Breast epithelium (tissue), 4 donors: Measurements from ENCODE around the gene PSMB5. TPM values are rescaled to one million over a fixed set of nuclear protein-coding genes. Genes with fewer than 3 reads are reported as not detected.

Experiments
- DNase-seq, 2 donors: peaks; one replicate each; pipeline ENCODE4 v3.0.0-alpha.2; 2019; ENCODE audit warnings: low spot score in 2 of 2
- H3K27ac ChIP-seq, 2 donors: fragments of 200-600 bp; sonication (generic) in 1 of 2; one replicate each; pipeline ENCODE4 v1.5.1; 2016 to 2019; ENCODE audit warnings: mild to moderate bottlenecking in 1 of 2
- H3K27me3 ChIP-seq, 2 donors: fragments of 200-600 bp; sonication (generic) in 1 of 2; one replicate each; pipeline versions ENCODE4 v1.5.1 to v1.6.0; 2017 to 2019; ENCODE audit warnings: control low read depth in 1 of 2, mild to moderate bottlenecking in 1 of 2
- H3K36me3 ChIP-seq: fragments of 200-600 bp; one replicate; pipeline ENCODE4 v1.5.1; 2019
- H3K4me1 ChIP-seq, 2 donors: fragments of 200-600 bp; sonication (generic); one replicate each; pipeline ENCODE4 v1.5.1; 2016 to 2019; ENCODE audit warnings: control low read depth in 1 of 2
- H3K4me3 ChIP-seq, 3 donors: fragments of 200-600 bp; sonication (generic); 1 replicate in 2 of 3; 2 replicates in 1 of 3; pipeline ENCODE4 v1.5.1; 2016 to 2019; ENCODE audit warnings: mild to moderate bottlenecking in 3 of 3, moderate library complexity in 2 of 3
- H3K9me3 ChIP-seq, 2 donors: fragments of 200-600 bp; sonication (generic) in 1 of 2; one replicate each; pipeline ENCODE4 v1.5.1; 2016 to 2019; ENCODE audit warnings: control low read depth in 1 of 2
- POLR2A ChIP-seq: fragments of 450-650 bp; IDR thresholded peaks from one replicate; pipeline ENCODE4 v1.6.1; 2016; ENCODE audit warnings: antibody characterized with exemption, mild to moderate bottlenecking, moderate library complexity
- POLR2AphosphoS5 ChIP-seq, 3 donors: sonication (generic); formaldehyde crosslinking; IDR thresholded peaks; one replicate each; pipeline ENCODE4 v1.6.1; 2017; ENCODE audit warnings: antibody characterized with exemption in 3 of 3
- intact Hi-C: fragments of 100-400 bp; cut with DNase I; formaldehyde crosslinking; loops from one replicate; pipeline ENCODE4 v1.15.1; 2023; ENCODE audit warnings: low total_unique reads
- total RNA-seq, 3 donors: library from RNA; depleted of rRNA; stranded (reverse); fragments of >200 nt; gene quantifications; one replicate each; pipeline ENCODE4 v1.1.0, GENCODE V29; 2016
- TF ChIP-seq, protein P1 (sequence below), 3 donors: fragments of 450-650 bp; IDR thresholded peaks; one replicate each; pipeline ENCODE4 v1.5.1; 2016 to 2017; ENCODE audit warnings: antibody characterized with exemption in 3 of 3, mild to moderate bottlenecking in 3 of 3, moderate library complexity in 3 of 3

Gene PSMB5
- total RNA-seq, 3 donors from 2014 or later = 120 to 144 (median 129) TPM

- no peaks in the 10 kb centered on the region for H3K27me3 ChIP-seq
- H3K9me3 ChIP-seq = no peaks in the 10 kb centered on the region
- no peak for DNase-seq
- no peak overlapping the region for H3K4me3 ChIP-seq
- no peaks in the 10 kb centered on the region for H3K36me3 ChIP-seq
- no peak overlapping the region for H3K27ac ChIP-seq
- TF ChIP-seq POLR2A = no peak
- intact Hi-C loops = no loop called here
- no peaks in the 10 kb centered on the region for H3K4me1 ChIP-seq
These were observed 10.1 kb downstream of the PSMB5 start for GRCh38 chr14:23024612-23025075.

DNA sequence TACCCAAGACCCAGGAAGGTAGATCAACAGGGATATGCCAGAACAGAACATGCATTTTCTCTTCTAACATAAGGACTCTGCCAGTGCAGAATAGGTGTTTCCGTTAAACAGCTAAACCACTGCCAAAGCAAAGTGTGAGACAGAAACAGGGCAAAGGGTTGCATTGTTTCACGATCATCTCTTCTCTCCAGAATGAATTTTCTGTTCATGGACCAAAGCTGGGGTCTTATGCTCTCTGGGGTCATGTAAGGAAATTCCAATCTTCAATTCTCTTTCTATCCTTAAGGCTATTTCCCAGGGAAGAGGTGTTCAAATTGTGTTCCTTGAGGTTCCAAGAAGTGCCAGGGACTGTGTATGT, 10.9 kb downstream of the PSMB5 start:
- no peak overlapping the region for H3K4me3 ChIP-seq
- no peaks in the 10 kb centered on the region for H3K4me1 ChIP-seq
- TF ChIP-seq POLR2AphosphoS5 (IDR thresholded peaks at IDR 0.05) (no peak), POLR2A (no peak)
- TF ChIP-seq, protein P1, sequence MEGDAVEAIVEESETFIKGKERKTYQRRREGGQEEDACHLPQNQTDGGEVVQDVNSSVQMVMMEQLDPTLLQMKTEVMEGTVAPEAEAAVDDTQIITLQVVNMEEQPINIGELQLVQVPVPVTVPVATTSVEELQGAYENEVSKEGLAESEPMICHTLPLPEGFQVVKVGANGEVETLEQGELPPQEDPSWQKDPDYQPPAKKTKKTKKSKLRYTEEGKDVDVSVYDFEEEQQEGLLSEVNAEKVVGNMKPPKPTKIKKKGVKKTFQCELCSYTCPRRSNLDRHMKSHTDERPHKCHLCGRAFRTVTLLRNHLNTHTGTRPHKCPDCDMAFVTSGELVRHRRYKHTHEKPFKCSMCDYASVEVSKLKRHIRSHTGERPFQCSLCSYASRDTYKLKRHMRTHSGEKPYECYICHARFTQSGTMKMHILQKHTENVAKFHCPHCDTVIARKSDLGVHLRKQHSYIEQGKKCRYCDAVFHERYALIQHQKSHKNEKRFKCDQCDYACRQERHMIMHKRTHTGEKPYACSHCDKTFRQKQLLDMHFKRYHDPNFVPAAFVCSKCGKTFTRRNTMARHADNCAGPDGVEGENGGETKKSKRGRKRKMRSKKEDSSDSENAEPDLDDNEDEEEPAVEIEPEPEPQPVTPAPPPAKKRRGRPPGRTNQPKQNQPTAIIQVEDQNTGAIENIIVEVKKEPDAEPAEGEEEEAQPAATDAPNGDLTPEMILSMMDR (IDR thresholded peaks at IDR 0.05) = no peak
- H3K27ac ChIP-seq = no peak overlapping the region
- no peaks in the 10 kb centered on the region for H3K27me3 ChIP-seq
- DNase-seq = no peak
- intact Hi-C loops = no loop called here
- H3K9me3 ChIP-seq = no peaks in the 10 kb centered on the region
- no peaks in the 10 kb centered on the region for H3K36me3 ChIP-seq

GRCh38 chr14:23023022-23023794, 11.5 kb downstream of the PSMB5 start:
- H3K36me3 ChIP-seq = no peaks in the 10 kb centered on the region
- no peaks in the 10 kb centered on the region for H3K9me3 ChIP-seq
- H3K4me3 ChIP-seq = no peak overlapping the region
- intact Hi-C loops = no loop called here
- no peak overlapping the region for H3K27ac ChIP-seq
- DNase-seq = no peak
- no peaks in the 10 kb centered on the region for H3K27me3 ChIP-seq
- TF ChIP-seq POLR2AphosphoS5 (IDR thresholded peaks at IDR 0.05) = no peak
- no peak for TF ChIP-seq POLR2A
- TF ChIP-seq, protein P1 (IDR thresholded peaks at IDR 0.05) = no peak
- H3K4me1 ChIP-seq = no peaks in the 10 kb centered on the region

GRCh38 chr14:23021889-23022442, 12.7 kb downstream of the PSMB5 start:
- no peak for DNase-seq
- no peak for TF ChIP-seq POLR2A
- TF ChIP-seq POLR2AphosphoS5 (IDR thresholded peaks at IDR 0.05) = no peak
- TF ChIP-seq, protein P1 (IDR thresholded peaks at IDR 0.05) = no peak
- H3K36me3 ChIP-seq = no peaks in the 10 kb centered on the region

DNA sequence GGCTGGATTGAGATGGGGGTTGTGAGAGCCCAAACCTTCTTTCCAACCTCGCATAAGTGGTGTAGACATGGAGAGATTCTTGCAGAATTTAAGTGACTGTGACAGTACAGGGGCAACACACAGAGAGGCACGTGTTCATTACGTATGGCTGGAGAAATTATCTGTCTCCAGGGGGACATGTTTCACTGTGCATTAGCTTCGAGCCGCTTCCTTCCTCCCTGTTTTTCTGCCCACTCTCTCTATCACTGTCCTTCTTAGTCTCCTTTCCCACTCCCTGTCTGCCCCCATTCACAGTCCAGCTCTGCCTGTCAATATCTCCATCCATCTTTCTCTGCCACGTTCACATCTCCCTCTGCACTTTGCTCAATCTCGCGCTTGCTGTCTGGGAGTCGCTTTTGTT, 13.3 kb downstream of the PSMB5 start:
- no peaks in the 10 kb centered on the region for H3K9me3 ChIP-seq
- no peak overlapping the region for H3K4me3 ChIP-seq
- no peak overlapping the region for H3K27ac ChIP-seq
- intact Hi-C loops = no loop called here
- H3K36me3 ChIP-seq = no peaks in the 10 kb centered on the region
- no peaks in the 10 kb centered on the region for H3K4me1 ChIP-seq
- no peaks in the 10 kb centered on the region for H3K27me3 ChIP-seq
- DNase-seq = no peak
- TF ChIP-seq, protein P1 (IDR thresholded peaks at IDR 0.05) = no peak
- no peak for TF ChIP-seq POLR2AphosphoS5 (IDR thresholded peaks at IDR 0.05)
- no peak for TF ChIP-seq POLR2A

More at GRCh38 chr14:23021889-23022442, 12.7 kb downstream of the PSMB5 start:
- Histone ChIP-seq H3K4me3 (no peak overlapping the region), H3K27ac (no peak overlapping the region), H3K4me1 (no peaks in the 10 kb centered on the region), H3K27me3 (no peaks in the 10 kb centered on the region), H3K9me3 (no peaks in the 10 kb centered on the region)
- intact Hi-C loops = no loop called here
